Erythroblast (primary cell): ENCODE data around the gene LRRK2.

Source experiments
- GATA1 ChIP-seq: IDR thresholded peaks from 2 replicates; pipeline ENCODE4 v1.6.1; 2011; ENCODE audit warnings: low read depth, mild to moderate bottlenecking, control low read depth, low read length, moderate library complexity
- POLR2A ChIP-seq: IDR thresholded peaks from 2 replicates; pipeline ENCODE4 v1.6.1; 2011; ENCODE audit warnings: mild to moderate bottlenecking, low read length

DNA sequence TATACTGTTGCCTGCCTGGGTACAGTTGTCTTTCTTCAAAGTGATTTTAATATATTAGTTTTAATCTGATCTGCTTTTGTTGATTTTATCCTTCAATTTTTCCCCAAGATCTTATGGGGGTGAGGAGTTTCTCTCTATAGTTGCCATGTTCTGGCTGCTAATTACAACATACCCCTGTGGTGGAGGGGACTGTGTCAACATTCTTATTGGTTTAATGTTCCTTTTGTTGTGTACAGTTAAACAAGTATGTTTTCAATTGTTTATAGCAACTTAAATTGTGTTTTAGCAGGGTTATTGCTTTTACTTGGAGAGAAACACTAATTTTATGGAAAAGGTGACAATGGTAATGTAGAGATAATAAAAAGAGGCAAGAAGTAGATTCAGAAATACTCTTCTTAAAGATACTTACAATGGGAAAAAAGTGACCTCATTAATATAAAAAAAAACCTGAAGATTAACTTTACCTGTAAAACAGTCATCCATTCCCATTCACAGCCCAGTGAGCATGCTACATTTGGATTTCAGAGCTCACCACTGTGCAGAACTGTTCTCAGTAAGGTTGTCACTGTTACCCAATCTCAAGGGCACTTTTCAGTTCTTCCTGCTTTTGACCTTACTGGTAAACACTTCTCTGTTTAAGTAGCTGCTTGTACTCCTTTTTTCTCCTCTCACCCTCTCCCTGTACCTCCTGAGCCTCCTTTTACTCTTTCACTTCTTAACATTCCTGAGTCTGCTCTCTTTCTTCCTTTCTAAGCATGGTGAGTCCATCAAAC lies 8.1 kb upstream of the LRRK2 start:
- TF ChIP-seq POLR2A: no peak
- no peak for TF ChIP-seq GATA1
